Loucy (cell line): ENCODE data around the gene CAPN2.

Experiments
- H2AFZ ChIP-seq: fragments of 200-600 bp; sonication (generic); 2 replicates; pipeline ENCODE4 v1.6.0; 2016; ENCODE audit warnings: antibody characterized with exemption, mild to moderate bottlenecking, low read length, moderate library complexity
- H3F3A ChIP-seq: fragments of 200-600 bp; 2 replicates; pipeline ENCODE4 v1.6.0; 2016; ENCODE audit warnings: antibody characterized with exemption, low read depth, mild to moderate bottlenecking
- H3K27me3 ChIP-seq: fragments of 200-600 bp; sonication (generic); 2 replicates; pipeline ENCODE4 v1.6.1; 2014; ENCODE audit warnings: low read length, mild to moderate bottlenecking; ENCODE audit not compliant: insufficient read depth, poor library complexity, severe bottlenecking
- H3K36me3 ChIP-seq: fragments of 200-600 bp; sonication (generic); 2 replicates; pipeline ENCODE4 v1.6.1; 2016; ENCODE audit warnings: low read length; ENCODE audit not compliant: insufficient read depth
- H3K4me1 ChIP-seq: fragments of 200-600 bp; sonication (generic); 2 replicates; pipeline ENCODE4 v1.5.1; 2014; ENCODE audit warnings: low read length, mild to moderate bottlenecking; ENCODE audit not compliant: insufficient read depth, poor library complexity, severe bottlenecking
- H3K4me2 ChIP-seq: fragments of 200-600 bp; sonication (generic); 2 replicates; pipeline ENCODE4 v1.6.0; 2014; ENCODE audit warnings: antibody characterized with exemption, low read length, low read depth, mild to moderate bottlenecking; ENCODE audit not compliant: poor library complexity, severe bottlenecking
- H3K4me3 ChIP-seq: fragments of 200-600 bp; sonication (generic); 2 replicates; pipeline ENCODE4 v1.5.1; 2014; ENCODE audit warnings: low read length, mild to moderate bottlenecking, mixed read lengths; ENCODE audit not compliant: poor library complexity, severe bottlenecking
- H3K79me2 ChIP-seq: fragments of 200-600 bp; sonication (generic); 2 replicates; pipeline ENCODE4 v1.6.1; 2014; ENCODE audit warnings: low read length; ENCODE audit not compliant: insufficient read depth
- H3K9ac ChIP-seq: fragments of 200-600 bp; sonication (generic); 2 replicates; pipeline ENCODE4 v1.6.0; 2014; ENCODE audit warnings: mild to moderate bottlenecking, low read depth, low read length, moderate library complexity; ENCODE audit not compliant: poor library complexity, severe bottlenecking
- H3K9me2 ChIP-seq: fragments of 200-600 bp; sonication (generic); replicated peaks from 2 replicates; pipeline ENCODE4 v1.6.1; 2016; ENCODE audit warnings: low read depth, low read length, mixed read lengths
- H3K9me3 ChIP-seq: fragments of 200-600 bp; sonication (generic); 2 replicates; pipeline ENCODE4 v1.6.1; 2014; ENCODE audit warnings: mild to moderate bottlenecking, antibody characterized with exemption, low read length, low read depth; ENCODE audit not compliant: insufficient read depth
- H4K20me1 ChIP-seq: fragments of 200-600 bp; sonication (generic); 2 replicates; pipeline ENCODE4 v1.6.0; 2014; ENCODE audit warnings: antibody characterized with exemption, low read length, mild to moderate bottlenecking; ENCODE audit not compliant: insufficient read depth, poor library complexity, severe bottlenecking
- EZH2phosphoT487 ChIP-seq: fragments of 200-600 bp; IDR thresholded peaks from 2 replicates; pipeline ENCODE4 v1.6.1; 2018; ENCODE audit warnings: antibody characterized with exemption, mild to moderate bottlenecking, moderate library complexity, borderline replicate concordance
- TF ChIP-seq, protein P1 (sequence below): fragments of 200-600 bp; sonication (generic); conservative IDR thresholded peaks from 2 replicates; pipeline ENCODE4 v1.5.1; 2014; ENCODE audit warnings: mild to moderate bottlenecking, antibody characterized with exemption, low read length

The CAPN2 gene

DNA sequence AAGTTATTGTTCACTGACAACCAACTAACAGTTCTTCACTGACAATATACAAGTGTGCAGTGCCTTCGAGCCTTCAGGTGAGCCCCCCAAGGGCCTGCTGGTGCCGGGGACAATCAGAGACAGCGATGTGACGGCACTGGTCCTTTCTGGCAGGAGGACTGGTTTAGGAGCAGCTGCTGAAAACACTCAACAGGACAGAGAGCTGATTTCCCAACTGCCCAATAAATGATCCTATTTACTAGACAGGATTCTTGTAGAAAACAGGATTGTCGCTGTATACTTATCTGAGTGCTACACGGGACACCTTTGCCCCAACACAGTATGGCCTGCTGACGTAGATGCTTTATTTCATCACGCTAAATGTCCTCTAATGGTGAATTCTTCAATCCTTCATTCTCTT lies 68.0 kb downstream of the CAPN2 start:
- no peaks in the 10 kb centered on the region for H3K79me2 ChIP-seq
- TF ChIP-seq EZH2phosphoT487: no peak
- TF ChIP-seq, protein P1, sequence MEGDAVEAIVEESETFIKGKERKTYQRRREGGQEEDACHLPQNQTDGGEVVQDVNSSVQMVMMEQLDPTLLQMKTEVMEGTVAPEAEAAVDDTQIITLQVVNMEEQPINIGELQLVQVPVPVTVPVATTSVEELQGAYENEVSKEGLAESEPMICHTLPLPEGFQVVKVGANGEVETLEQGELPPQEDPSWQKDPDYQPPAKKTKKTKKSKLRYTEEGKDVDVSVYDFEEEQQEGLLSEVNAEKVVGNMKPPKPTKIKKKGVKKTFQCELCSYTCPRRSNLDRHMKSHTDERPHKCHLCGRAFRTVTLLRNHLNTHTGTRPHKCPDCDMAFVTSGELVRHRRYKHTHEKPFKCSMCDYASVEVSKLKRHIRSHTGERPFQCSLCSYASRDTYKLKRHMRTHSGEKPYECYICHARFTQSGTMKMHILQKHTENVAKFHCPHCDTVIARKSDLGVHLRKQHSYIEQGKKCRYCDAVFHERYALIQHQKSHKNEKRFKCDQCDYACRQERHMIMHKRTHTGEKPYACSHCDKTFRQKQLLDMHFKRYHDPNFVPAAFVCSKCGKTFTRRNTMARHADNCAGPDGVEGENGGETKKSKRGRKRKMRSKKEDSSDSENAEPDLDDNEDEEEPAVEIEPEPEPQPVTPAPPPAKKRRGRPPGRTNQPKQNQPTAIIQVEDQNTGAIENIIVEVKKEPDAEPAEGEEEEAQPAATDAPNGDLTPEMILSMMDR: no peak
- no peak overlapping the region for H2AFZ ChIP-seq
- no peak overlapping the region for H3K9ac ChIP-seq
- H3K27me3 ChIP-seq: no peaks in the 10 kb centered on the region
- no peaks in the 10 kb centered on the region for H3K9me3 ChIP-seq
- 0 out of 2 replicates have a peak, but pooled peaks cover 3% of the 10 kb centered on the region for H3F3A ChIP-seq
- H3K36me3 ChIP-seq: peaks cover 51% of the 10 kb centered on the region
- no peak overlapping the region for H3K4me3 ChIP-seq
- peaks cover 13% of the 10 kb centered on the region for H3K4me1 ChIP-seq
- H3K9me2 ChIP-seq: no peaks in the 10 kb centered on the region
- no peak overlapping the region for H3K4me2 ChIP-seq
- H4K20me1 ChIP-seq: no peaks in the 10 kb centered on the region

DNA sequence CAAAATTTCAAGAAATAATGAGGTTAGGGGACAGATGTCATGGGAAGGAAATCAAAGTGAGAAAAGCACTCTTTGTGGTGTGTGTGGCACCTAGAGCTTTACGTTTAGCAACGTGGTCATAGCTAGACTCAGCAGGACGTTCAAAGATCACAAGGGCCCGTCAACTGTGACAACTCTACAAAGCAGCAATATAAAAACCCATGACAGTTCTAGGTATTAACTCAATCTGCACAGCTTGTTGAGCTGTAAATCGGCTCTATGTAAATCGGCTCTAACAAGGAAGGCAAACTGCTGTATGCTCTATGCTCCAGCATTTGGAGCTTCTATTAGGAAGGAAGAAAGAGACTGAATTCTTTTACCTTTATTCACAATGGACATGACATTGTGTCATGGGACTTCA lies 68.6 kb downstream of the CAPN2 start:
- Histone ChIP-seq H3F3A (no peaks in the 10 kb centered on the region), H3K4me1 (peaks cover 7% of the 10 kb centered on the region), H3K4me3 (no peak overlapping the region), H3K27me3 (no peaks in the 10 kb centered on the region), H3K79me2 (no peaks in the 10 kb centered on the region), H3K4me2 (no peak overlapping the region), H3K9me2 (no peaks in the 10 kb centered on the region), H3K9me3 (no peaks in the 10 kb centered on the region), H3K36me3 (peaks cover 58% of the 10 kb centered on the region), H2AFZ (no peak overlapping the region), H4K20me1 (no peaks in the 10 kb centered on the region), H3K9ac (no peak overlapping the region)
- TF ChIP-seq EZH2phosphoT487: no peak

DNA sequence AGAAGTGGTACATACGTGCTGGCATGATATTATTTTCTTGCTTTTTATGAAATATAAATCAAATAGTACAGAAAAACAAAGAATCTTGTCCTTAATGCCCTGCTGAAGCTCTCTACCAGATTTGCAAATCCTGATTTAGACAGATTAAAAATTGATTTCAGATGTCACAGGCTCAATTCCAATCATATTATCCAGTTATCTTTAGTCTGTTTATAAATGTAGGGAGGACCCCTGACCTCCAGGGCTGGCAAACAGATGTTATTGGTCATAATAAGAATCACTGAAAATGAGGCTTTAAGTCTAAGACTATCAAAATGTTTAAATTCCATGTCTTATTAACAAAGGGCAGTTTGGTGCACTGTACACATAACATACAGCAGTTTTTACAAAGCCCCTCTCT lies 71.3 kb downstream of the CAPN2 start:
- Histone ChIP-seq H3K9me2 (no peaks in the 10 kb centered on the region), H3K9me3 (no peaks in the 10 kb centered on the region), H3K27me3 (no peaks in the 10 kb centered on the region), H3K4me2 (no peak overlapping the region), H3K79me2 (no peaks in the 10 kb centered on the region), H2AFZ (no peak overlapping the region), H4K20me1 (no peaks in the 10 kb centered on the region), H3K36me3 (peaks cover 60% of the 10 kb centered on the region), H3K4me3 (no peak overlapping the region), H3K9ac (no peak overlapping the region), H3K4me1 (no peaks in the 10 kb centered on the region), H3F3A (no peaks in the 10 kb centered on the region)
- TF ChIP-seq, protein P1: no peak
- TF ChIP-seq EZH2phosphoT487: no peak

DNA sequence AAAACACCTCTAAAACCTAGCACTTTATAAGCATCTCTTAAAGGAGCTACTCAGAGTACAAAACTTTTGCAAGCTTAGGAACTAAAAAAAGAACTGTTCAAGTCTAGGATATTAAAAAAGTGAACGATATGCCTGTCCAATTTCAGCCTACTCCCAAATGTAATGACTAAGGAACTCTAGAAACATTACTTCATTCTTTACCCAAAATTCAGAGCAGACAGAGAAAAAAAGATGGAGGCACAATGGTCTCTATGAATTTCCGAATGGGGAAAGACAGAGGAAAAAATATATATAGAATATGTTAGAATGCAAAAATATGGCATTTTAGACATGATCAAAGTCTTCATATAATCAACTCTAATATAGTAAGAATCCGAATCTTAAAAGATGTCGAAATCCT lies 72.2 kb downstream of the CAPN2 start:
- no peaks in the 10 kb centered on the region for H3F3A ChIP-seq
- H3K79me2 ChIP-seq: no peaks in the 10 kb centered on the region
- no peak overlapping the region for H3K4me3 ChIP-seq
- H3K9me3 ChIP-seq: no peaks in the 10 kb centered on the region
- no peaks in the 10 kb centered on the region for H3K9me2 ChIP-seq
- no peak overlapping the region for H3K4me2 ChIP-seq
- H3K36me3 ChIP-seq: peaks cover 57% of the 10 kb centered on the region
- H3K4me1 ChIP-seq: no peaks in the 10 kb centered on the region
- no peak overlapping the region for H2AFZ ChIP-seq
- TF ChIP-seq EZH2phosphoT487: no peak
- TF ChIP-seq, protein P1: no peak
- H4K20me1 ChIP-seq: no peaks in the 10 kb centered on the region
- no peaks in the 10 kb centered on the region for H3K27me3 ChIP-seq
- no peak overlapping the region for H3K9ac ChIP-seq
